Stimulated activated naive CD8-positive, alpha-beta T cell treated with anti-CD3 and anti-CD28 coated beads, Interleukin-15, amount 100 ng/mL, for 72 hours (primary cell): Measurements from ENCODE around the gene HES3.

Experiments
- ATAC-seq: fragments of 150-1000 bp; cut with Tn5 transposase; 2 replicates; pipeline ENCODE4 v1.10.0; 2021; ENCODE audit warnings: mild to moderate bottlenecking, moderate library complexity
- DNase-seq, 2 donors: peaks; one replicate each; pipeline ENCODE4 v3.0.0; 2021 to 2022
- H3K27ac Mint-ChIP-seq, 2 donors: one replicate each; pipeline ENCODE4 v1.8.0; 2022; ENCODE audit warnings: mild to moderate bottlenecking in 2 of 2, mixed read lengths in 2 of 2, moderate library complexity in 2 of 2
- H3K27me3 Mint-ChIP-seq: one replicate; pipeline ENCODE4 v1.8.0; 2022; ENCODE audit warnings: mixed read lengths
- H3K4me1 Mint-ChIP-seq: one replicate; pipeline ENCODE4 v1.8.0; 2022; ENCODE audit warnings: mild to moderate bottlenecking, mixed read lengths
- H3K4me3 Mint-ChIP-seq, 2 donors: one replicate each; pipeline ENCODE4 v1.8.0; 2022; ENCODE audit warnings: mild to moderate bottlenecking in 2 of 2, mixed read lengths in 2 of 2, moderate library complexity in 1 of 2
- H3K9me3 Mint-ChIP-seq, 2 donors: one replicate each; pipeline ENCODE4 v1.8.0; 2022; ENCODE audit warnings: mixed read lengths in 2 of 2

Gene HES3

DNA sequence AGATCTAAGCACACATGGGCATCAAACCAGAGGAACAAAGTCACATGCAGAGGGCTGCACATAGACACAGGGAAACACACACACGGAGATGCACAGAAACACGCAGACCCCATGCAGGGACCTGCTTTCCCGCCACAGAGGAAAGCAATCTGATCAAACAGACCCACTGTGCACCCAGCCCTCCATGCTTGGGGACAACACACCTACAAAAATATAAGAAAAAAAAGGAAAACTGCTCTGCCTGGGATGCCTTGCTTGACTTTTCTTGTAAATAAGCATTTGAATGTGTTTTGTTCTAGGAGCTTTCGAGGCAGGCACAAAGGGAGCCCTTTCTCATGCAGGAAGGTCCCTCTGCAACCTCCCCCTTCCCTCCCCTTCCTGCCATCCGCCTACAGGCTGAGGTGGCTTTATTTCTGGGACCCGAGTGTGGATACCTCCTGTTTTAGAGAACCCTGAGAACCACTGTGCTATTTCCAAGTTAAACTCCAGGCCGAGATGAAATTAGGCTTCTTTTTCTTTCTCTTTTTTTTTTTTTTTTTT lies 4.7 kb upstream of the HES3 start:
- no peak for DNase-seq

DNA sequence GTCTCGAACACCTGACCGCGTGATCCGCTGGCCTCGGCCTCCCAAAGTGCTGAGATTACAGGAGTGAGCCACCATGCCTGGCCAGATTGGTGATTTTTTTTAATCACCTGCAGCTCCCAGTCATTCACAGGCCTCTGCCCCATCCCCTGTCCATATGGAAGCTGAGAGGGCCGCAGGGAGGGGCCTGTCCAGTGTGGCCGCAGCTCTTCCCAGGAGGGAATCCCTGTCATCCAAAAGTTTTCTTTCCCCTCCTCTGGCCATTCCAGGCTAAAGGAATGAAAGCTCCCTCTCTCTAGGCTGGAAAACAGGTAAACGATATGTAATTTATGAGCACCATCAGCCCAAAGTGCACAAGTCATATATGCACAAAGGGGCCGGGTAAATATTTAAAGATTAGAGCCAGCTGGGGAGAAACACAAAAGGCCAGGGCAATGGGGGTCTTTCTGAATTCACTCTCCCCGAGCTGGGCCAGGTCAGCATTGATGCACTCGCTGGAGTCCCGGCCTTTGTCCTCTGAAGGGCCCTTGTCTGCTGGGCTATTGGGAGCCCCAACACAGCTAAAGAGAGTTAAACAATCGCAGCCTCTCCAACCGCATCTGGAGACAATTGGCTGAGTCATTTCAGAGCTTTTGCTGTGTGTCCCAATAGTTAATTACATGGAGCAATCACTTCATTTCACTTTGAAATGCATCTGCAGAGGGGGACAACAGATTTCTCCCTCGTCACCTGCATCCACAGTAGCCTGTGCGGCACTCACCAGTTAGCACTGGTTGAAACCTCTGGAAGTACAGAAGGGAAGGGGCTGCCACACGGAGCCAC lies 3.8 kb upstream of the HES3 start:
- Mint-ChIP-seq H3K27me3 (peaks cover 70% of the 10 kb centered on the region), H3K4me3 (no peak overlapping the region), H3K9me3 (no peaks in the 10 kb centered on the region), H3K27ac (no peak overlapping the region), H3K4me1 (peaks cover 15% of the 10 kb centered on the region)
- DNase-seq: no peak
- no peak for ATAC-seq

More for the DNA sequence above, 4.7 kb upstream of the HES3 start:
- Mint-ChIP-seq H3K4me3 (no peak overlapping the region), H3K27me3 (peaks cover 62% of the 10 kb centered on the region), H3K9me3 (no peaks in the 10 kb centered on the region), H3K4me1 (peaks cover 22% of the 10 kb centered on the region), H3K27ac (no peak overlapping the region)
- ATAC-seq: no peak

DNA sequence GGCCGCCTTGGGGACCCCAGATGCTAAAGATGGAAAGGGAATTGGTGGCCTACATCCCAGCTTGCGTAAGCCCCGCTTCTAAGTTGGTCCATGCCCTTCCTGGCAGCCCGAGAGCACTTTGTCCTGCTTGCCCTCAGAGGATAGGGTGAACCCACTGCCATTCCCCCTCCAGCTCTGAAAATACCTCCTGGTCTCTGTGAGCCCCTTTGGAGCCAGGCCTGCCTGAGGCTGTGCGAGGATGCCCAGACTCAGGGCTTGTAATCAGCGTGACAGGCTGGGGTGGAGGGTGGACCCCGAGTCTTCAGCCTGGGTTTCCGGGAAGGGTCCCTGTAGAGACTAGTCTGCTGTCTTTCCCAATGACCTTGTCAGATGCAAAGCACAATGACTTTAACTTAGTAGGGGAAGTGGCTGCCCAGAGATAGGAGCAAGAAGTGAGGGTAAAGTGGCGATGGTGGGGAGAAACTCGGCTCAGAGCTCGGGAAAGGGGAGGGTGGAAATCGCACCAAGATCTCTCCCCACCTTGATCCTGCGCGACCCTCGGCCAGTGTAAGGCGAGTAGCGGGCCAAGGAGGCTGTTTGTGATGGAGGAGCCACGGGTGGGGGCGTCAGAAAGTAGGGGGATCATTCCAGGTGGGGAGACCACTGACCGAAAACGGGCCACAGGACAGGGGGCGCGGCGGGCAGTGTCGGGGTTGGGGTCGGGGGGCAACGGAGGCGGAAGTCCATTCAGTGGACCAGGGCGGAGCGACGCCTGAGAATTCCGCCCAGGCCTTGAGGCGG lies 2.7 kb upstream of the HES3 start:
- H3K27ac Mint-ChIP-seq: no peak overlapping the region
- no peak for ATAC-seq
- H3K9me3 Mint-ChIP-seq: no peaks in the 10 kb centered on the region
- H3K27me3 Mint-ChIP-seq: peaks cover 77% of the 10 kb centered on the region
- peak overlapping the region; percentile 36 to 51 for H3K4me3 Mint-ChIP-seq
- DNase-seq: no peak
- H3K4me1 Mint-ChIP-seq: peaks cover 19% of the 10 kb centered on the region

DNA sequence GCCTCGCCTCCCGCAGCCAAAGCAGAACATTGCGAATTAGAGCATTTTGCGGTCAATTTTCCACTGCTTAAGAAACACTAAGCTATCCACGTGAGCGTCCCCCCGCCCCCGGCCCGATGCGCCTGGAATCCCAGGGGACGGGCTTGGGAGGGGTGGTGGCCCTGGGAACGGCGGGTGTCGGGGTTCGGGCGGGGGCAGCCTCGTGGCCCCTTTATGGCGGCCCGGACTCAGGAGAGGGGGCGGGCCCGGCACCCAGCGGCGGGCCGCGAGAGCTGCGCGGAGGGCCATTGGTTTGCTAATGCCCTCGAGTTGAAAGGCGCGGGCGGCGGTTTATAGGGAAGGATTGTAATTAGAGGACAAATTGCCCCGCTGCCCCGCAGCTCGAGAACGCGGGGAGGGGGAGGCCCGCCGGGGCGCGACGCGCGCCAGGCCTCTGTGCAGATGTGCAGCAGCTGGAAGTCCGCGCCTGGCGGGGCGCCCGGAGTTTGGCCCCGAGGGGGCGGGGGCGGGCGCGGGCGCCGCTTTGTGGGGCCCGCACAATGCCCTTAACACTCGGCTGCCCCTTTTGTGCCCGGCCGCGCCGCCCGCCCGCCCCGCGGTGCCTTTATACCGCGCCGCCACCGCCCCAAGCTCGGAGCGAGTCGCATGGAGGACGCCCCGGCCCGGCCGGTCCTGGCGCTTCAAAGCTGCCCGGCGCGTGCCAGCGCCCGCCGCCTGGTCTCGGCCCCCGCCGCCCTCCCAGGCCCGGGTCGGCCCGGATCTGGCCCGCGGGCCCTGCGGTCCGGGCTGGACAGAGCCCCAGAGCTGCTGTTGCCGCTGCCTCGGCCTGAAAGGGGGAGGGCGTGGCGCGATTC lies 1.9 kb upstream of the HES3 start:
- Mint-ChIP-seq H3K27ac (no peak overlapping the region), H3K4me1 (peaks cover 27% of the 10 kb centered on the region), H3K27me3 (peaks cover 85% of the 10 kb centered on the region), H3K4me3 (peak overlapping the region in 1 of 2 donors; percentile 38), H3K9me3 (no peaks in the 10 kb centered on the region)
- DNase-seq (no peak), ATAC-seq (no peak)

DNA sequence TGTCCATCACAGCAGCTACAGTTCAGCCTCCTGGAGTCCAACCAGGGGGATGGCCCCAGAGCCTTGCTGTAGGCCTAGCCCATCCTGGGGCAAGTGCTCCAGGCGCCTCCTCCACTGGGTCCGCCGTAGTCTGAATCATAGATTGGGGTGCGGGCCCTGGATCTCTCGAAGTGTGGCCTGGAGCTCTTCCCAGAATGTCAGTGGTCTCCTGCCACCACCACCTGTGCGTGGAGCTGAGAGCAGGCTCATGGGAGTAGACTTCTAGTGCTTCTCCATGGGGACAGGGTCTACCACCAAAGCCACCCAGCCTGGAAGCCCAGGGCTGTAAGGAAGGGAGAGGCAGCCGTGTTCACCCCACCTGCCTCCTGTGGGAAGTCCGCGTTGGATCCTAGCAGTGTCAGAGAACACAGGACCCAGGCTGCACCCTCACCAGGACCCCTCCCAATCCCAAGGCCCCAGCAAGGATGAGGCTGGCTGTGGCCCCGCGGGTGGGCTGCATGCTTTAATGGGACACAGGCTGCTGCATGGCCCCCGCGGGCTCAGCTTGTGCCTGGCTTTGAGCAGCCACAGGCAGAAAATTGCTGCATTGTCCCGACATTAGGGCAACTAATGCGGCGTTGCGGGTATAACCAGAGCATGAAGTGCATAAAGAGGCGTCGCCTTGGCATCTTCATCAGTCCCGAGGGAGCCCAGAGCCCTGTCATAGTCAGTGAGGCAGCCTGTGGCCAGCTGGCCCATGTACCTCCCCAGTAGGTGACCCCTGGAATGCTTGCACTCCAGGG lies 735 bp upstream of the HES3 start:
- Mint-ChIP-seq H3K4me3 (no peak overlapping the region), H3K4me1 (peaks cover 29% of the 10 kb centered on the region), H3K27ac (no peak overlapping the region), H3K9me3 (no peaks in the 10 kb centered on the region), H3K27me3 (peaks cover 88% of the 10 kb centered on the region)
- DNase-seq (no peak), ATAC-seq (no peak)

DNA sequence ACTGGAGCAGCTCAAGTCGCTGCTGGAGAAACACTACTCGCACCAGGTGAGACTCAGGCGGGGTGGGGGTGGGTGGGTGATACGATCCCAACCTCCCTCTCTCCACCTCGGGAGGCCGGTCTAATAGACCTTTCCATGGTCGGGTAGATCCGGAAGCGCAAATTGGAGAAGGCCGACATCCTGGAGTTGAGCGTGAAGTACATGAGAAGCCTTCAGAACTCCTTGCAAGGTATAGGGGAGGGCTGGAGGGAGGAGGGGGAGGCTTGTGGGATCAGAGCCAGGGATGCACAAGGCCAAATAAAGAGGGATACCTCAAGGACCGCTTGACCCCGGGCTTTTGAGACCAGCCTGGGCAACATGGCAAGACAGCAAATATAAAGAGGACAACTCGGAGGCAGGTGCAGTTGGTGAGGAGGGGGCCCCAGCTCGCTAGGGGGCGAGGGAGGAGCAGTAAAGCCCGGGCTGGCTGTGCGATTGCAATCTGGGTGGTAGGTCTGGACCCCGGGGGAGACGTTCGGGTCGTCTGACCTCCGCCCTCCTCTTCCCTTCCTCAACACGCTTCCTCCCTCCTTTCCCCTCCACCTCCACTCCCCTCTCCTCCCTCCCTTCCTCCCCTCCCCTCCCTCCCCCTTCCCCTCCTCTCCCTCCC lies 546 bp downstream of the HES3 start:
- Mint-ChIP-seq H3K27me3 (peaks cover 85% of the 10 kb centered on the region), H3K4me1 (peaks cover 32% of the 10 kb centered on the region), H3K4me3 (peak overlapping the region in 1 of 2 donors; percentile 6), H3K27ac (no peak overlapping the region), H3K9me3 (no peaks in the 10 kb centered on the region)
- ATAC-seq (no peak), DNase-seq (no peak)

DNA sequence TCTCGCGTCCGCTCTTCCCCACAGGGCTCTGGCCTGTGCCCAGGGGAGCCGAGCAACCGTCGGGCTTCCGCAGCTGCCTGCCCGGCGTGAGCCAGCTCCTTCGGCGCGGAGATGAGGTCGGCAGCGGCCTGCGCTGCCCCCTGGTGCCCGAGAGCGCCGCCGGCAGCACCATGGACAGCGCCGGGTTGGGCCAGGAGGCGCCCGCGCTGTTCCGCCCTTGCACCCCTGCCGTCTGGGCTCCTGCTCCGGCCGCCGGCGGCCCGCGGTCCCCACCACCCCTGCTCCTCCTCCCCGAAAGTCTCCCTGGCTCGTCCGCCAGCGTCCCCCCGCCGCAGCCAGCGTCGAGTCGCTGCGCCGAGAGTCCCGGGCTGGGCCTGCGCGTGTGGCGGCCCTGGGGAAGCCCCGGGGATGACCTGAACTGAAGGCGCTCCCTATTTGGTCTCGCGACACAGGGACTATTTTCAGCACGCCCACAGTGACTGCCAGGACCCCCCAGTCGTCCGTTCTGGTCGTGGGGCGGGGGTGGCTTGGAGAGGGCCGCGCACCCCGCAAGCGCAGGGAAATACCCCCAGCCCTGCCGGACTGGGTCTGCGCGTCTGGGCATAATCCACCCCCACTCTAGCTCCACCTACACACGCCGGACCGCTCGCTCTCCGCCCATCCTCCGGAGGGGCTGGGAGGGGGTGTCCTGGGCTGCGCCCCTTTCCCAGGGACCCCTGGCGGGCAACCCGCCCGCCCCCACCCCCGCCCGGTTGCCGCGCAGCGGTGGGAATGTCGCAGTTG lies 1.3 kb downstream of the HES3 start:
- peak; percentile 74 for ATAC-seq
- Mint-ChIP-seq H3K4me1 (peaks cover 32% of the 10 kb centered on the region), H3K27ac (no peak overlapping the region), H3K9me3 (no peaks in the 10 kb centered on the region), H3K4me3 (peak overlapping the region in 1 of 2 donors; percentile 35), H3K27me3 (peaks cover 84% of the 10 kb centered on the region)
- DNase-seq: peak; percentile 80 to 85

DNA sequence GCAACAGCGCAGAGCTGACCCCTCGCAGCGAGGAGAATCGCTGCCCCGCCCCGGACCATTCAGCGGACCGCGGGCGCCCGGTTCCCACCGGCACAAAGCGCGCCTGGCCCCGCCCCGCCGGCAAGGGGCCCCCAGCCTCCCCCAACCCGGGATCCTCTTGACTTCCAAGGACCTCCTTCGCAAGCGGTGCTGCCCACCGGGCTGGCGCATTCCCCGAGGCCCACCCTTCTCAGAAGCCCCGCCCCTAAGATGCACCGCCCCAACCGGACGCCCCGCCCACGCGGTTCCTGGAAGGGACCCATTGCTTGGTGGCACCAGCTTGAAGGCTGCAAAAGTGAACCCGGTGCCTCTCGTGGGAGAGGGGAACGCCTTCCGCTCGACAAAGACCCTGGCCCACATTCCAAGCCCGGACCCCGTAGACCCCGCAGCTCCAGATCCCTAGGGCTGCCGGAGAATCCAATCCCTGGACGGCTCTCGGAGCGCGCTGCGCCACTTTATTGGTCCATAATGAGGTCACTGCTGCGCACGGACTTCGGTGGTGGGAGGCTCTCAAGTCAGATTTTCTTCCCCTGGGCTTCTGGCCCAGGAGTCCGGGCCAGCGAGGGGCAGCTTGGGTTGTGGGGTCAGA lies 2.0 kb downstream of the HES3 start:
- H3K4me1 Mint-ChIP-seq: peaks cover 32% of the 10 kb centered on the region
- peak overlapping the region; percentile 77 to 85 for H3K4me3 Mint-ChIP-seq
- H3K27ac Mint-ChIP-seq: no peak overlapping the region
- DNase-seq (peak; percentile 54 to 56), ATAC-seq (no peak)
- H3K9me3 Mint-ChIP-seq: no peaks in the 10 kb centered on the region
- H3K27me3 Mint-ChIP-seq: peaks cover 84% of the 10 kb centered on the region

DNA sequence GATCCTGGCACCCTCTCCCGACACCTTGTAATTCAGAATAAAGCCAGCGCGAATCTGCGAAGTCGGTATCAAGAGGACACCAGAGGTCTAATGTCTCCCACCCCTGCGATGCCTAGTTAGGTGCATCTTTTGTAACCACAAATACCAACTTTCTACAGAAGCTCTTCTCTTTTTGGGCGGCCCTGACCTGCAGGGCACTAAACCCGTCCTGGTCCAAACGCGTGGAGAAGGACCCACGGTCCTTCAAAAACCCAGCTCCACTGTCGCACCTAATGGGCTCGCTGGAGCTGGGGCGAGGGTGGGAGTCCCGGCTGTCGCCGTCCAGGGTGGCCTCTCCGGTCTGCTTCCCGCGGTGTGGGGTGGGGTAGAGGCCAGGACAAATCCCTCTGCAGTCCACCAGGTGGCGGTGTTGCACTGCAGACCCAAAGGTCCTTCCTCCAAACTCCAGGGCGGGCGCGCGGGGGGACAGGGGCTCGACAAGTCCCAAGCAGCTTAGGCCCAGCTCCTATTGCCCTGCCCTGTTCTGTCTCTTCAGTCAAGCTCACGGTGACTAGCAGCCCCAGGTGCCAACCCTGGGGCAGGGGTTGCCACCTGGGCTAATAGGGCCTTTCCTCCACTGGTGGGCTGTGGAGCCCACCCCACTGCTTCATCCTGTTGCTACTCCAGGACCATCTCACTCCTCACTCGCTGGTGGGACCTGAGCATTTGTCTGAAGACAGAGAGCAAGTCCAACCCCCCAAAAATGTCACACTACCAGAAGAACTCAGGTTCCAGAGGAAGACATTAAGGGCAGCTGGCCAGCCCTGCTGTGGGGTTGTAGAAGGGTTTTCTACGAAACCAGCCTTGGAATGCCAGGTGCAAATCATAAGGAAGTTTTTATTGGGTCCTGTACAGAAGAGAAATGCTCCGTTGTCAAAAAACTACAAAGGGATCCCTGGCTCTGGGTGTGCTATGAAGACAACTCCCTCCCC lies 2.8 kb downstream of the HES3 start:
- DNase-seq: peak; percentile 79 to 80
- peak; percentile 67 for ATAC-seq
- Mint-ChIP-seq H3K4me1 (peaks cover 24% of the 10 kb centered on the region), H3K27me3 (peaks cover 84% of the 10 kb centered on the region), H3K27ac (peak overlapping the region in 1 of 2 donors; percentile 14), H3K4me3 (peak overlapping the region; percentile 77 to 85), H3K9me3 (no peaks in the 10 kb centered on the region)

DNA sequence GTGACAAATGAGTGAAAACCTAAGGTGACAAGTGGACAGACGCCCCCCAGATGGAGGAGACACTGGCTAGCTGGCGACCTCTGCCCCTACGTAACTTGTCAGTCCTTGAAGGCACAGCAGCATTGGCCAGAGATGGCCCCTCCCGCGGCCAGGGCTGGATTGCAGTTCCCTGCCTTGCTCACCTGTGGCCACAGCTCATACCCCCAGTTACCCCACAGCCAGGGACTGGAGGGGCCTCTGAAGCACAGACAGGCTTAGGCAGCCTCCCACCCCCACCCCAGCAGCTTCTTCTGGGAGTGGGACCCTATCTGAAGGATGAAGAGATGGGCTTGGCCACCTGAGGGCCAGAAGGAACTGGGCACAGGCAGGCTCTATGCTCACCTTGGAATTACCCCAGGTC lies 3.7 kb downstream of the HES3 start:
- no peak for DNase-seq
- Mint-ChIP-seq H3K27me3 (peaks cover 90% of the 10 kb centered on the region), H3K4me3 (no peak overlapping the region), H3K27ac (no peak overlapping the region), H3K9me3 (no peaks in the 10 kb centered on the region), H3K4me1 (peaks cover 23% of the 10 kb centered on the region)
- no peak for ATAC-seq

DNA sequence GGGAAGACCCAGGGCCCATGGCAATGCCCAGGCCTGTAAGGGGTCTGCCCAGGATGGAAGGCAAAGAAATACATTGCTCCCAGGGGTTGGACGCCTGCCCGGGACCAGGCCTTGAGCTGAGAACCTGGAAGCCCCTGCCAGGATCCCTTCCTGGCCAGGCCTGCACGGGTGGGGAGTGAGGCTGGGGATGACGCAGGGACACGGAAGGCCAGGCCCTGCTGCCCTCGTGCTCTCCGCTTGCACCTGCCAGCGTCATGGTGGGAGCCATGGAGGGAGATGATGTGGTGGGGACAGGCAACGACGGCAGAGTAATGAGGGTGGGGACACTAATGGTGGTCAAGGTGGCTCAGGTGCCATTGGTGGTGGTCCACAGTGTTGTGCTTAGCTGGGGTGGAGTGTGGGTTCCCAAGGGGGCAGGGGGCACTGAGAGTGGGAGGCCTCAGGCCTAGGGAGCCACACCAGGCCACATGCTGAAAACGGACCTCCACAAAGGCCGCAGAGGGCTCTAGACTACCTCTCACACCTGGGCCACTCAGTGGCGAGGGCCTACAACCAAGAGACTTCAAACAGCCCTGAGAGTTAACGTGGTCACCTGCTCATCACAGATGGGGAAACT lies 4.3 kb downstream of the HES3 start:
- H3K27me3 Mint-ChIP-seq: peaks cover 85% of the 10 kb centered on the region
- H3K4me1 Mint-ChIP-seq: peaks cover 23% of the 10 kb centered on the region
- H3K9me3 Mint-ChIP-seq: no peaks in the 10 kb centered on the region
- H3K27ac Mint-ChIP-seq: no peak overlapping the region
- ATAC-seq (no peak), DNase-seq (no peak)
- H3K4me3 Mint-ChIP-seq: peak overlapping the region; percentile 12 to 50
